Osteocyte (in vitro differentiated cells): ENCODE data around the gene OXSR1. TPM values are rescaled to one million over a fixed set of nuclear protein-coding genes. Genes with fewer than 3 reads are reported as not detected.
A peak's percentile ranks its signal among the peaks of the same experiment; 100 is the strongest.

Source experiments
- DNase-seq: peaks from one replicate; pipeline ENCODE4 v3.0.0; 2021; ENCODE audit warnings: mixed read lengths; ENCODE audit not compliant: unreplicated experiment; ENCODE audit errors: extremely low spot score
- H3K27ac Mint-ChIP-seq: one replicate; pipeline ENCODE4 v1.8.0; 2021; ENCODE audit warnings: mild to moderate bottlenecking, mixed read lengths; ENCODE audit not compliant: unreplicated experiment
- H3K27me3 Mint-ChIP-seq: one replicate; pipeline ENCODE4 v1.8.0; 2021; ENCODE audit warnings: mixed read lengths; ENCODE audit not compliant: unreplicated experiment
- H3K36me3 Mint-ChIP-seq: one replicate; pipeline ENCODE4 v1.8.0; 2021; ENCODE audit warnings: mixed read lengths; ENCODE audit not compliant: unreplicated experiment
- H3K4me1 Mint-ChIP-seq: one replicate; pipeline ENCODE4 v1.8.0; 2021; ENCODE audit warnings: mixed read lengths; ENCODE audit not compliant: unreplicated experiment
- H3K4me3 Mint-ChIP-seq: one replicate; pipeline ENCODE4 v1.8.0; 2021; ENCODE audit warnings: mild to moderate bottlenecking, moderate library complexity, mixed read lengths; ENCODE audit not compliant: unreplicated experiment
- H3K9me3 Mint-ChIP-seq: one replicate; pipeline ENCODE4 v1.8.0; 2021; ENCODE audit warnings: mixed read lengths; ENCODE audit not compliant: unreplicated experiment
- total RNA-seq: library from RNA; stranded (reverse); gene quantifications from 2 replicates; pipeline ENCODE4 v1.2.1, GENCODE V29; 2021
- TF ChIP-seq, protein P1 (sequence below): fragments of 200-600 bp; sonication (generic); IDR thresholded peaks from 2 replicates; pipeline ENCODE4 v1.5.0; 2021; ENCODE audit warnings: antibody characterized with exemption, mild to moderate bottlenecking, moderate library complexity

Gene OXSR1
- total RNA-seq, 1 donor from 2014 or later: 57.8 TPM

DNA sequence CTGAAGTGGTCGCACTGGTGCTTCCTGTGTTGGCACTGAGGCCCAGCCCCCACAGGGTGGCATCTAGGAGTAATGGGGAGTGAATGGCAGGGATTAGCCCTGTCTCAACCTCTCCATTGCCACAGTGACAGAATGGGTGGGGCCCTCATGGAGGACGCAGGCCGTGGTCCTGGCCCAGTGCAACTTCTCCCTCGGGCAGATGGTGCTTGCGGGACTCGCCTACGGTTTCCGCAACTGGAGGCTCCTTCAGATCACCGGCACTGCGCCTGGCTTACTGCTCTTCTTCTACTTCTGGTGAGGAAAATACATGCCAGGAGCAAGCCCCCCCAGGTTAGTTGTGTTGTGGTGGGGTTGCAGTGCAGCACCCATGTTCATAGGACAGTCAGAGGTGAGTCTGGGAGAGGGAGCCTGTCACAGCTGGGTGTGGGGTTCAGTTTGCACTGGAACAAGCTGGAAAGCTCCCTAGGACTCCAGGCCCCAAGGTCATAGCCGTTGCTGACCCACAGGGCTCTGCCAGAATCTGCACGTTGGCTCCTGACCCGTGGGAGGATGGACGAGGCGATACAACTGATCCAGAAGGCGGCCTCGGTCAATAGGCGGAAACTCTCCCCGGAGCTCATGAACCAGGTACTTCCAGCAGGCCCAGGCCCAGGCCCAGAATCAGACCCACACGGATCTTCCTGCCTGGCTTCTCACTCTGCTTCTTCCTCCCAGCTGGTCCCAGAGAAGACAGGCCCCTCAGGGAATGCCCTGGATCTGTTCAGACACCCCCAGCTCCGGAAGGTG lies 109.7 kb downstream of the OXSR1 start:
- DNase-seq: peak; percentile 80
- Mint-ChIP-seq H3K4me3 (no peak overlapping the region), H3K4me1 (peaks cover 8% of the 10 kb centered on the region), H3K27ac (no peak overlapping the region), H3K27me3 (no peaks in the 10 kb centered on the region), H3K9me3 (no peaks in the 10 kb centered on the region), H3K36me3 (peaks cover 29% of the 10 kb centered on the region)
- TF ChIP-seq, protein P1, sequence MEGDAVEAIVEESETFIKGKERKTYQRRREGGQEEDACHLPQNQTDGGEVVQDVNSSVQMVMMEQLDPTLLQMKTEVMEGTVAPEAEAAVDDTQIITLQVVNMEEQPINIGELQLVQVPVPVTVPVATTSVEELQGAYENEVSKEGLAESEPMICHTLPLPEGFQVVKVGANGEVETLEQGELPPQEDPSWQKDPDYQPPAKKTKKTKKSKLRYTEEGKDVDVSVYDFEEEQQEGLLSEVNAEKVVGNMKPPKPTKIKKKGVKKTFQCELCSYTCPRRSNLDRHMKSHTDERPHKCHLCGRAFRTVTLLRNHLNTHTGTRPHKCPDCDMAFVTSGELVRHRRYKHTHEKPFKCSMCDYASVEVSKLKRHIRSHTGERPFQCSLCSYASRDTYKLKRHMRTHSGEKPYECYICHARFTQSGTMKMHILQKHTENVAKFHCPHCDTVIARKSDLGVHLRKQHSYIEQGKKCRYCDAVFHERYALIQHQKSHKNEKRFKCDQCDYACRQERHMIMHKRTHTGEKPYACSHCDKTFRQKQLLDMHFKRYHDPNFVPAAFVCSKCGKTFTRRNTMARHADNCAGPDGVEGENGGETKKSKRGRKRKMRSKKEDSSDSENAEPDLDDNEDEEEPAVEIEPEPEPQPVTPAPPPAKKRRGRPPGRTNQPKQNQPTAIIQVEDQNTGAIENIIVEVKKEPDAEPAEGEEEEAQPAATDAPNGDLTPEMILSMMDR: no peak

GRCh38 chr3:38275658-38276057 lies 110.3 kb downstream of the OXSR1 start:
- Mint-ChIP-seq H3K27ac (no peak overlapping the region), H3K27me3 (no peaks in the 10 kb centered on the region)

DNA sequence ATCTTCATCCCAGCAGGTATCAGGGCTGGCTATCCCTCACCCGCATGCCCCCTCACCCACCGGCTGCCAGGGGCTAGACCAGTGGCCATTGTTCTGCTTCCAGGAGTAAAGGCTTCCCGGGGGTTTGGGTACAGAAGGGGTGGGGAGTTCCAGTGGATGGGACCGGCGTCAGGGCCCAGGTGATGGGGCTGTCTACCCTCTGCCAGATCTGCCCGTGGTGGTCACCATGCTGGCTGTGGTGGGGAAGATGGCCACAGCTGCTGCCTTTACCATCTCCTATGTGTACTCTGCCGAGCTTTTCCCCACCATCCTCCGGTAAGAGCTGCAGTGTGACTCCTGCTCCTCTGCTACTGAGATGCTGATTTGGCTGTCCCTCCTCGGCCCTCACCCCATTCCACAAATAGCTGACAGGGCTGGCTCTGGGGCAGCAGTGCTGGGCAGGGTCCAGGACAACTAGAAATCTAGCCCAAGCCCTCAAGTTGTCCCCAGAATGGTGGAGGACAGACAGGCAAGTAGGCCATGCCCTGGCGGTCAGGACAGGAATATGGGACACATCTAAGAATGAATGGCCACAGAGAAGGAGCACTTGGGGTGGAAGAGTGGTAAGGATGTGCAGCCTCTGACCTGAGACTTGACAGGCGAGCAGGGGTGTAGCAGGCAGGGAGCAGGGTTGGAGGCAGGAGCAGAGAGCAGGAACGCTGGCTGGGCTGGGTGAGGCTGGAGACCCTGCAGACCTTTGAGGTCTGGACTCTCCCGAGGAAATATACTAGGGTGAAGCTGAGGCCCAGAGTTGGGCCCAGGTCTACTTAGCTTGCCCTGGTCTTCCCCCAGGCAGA lies 111.0 kb downstream of the OXSR1 start:
- no peak overlapping the region for H3K4me3 Mint-ChIP-seq
- peaks cover 24% of the 10 kb centered on the region for H3K36me3 Mint-ChIP-seq
- peak; percentile 81 for DNase-seq
- TF ChIP-seq, protein P1: no peak
- no peaks in the 10 kb centered on the region for H3K4me1 Mint-ChIP-seq
- no peaks in the 10 kb centered on the region for H3K9me3 Mint-ChIP-seq
- no peaks in the 10 kb centered on the region for H3K27me3 Mint-ChIP-seq
- no peak overlapping the region for H3K27ac Mint-ChIP-seq

More at GRCh38 chr3:38275658-38276057, 110.3 kb downstream of the OXSR1 start:
- Mint-ChIP-seq H3K4me3 (no peak overlapping the region), H3K36me3 (peaks cover 27% of the 10 kb centered on the region), H3K9me3 (no peaks in the 10 kb centered on the region), H3K4me1 (peaks cover 4% of the 10 kb centered on the region)
- no peak for DNase-seq
- TF ChIP-seq, protein P1: no peak

DNA sequence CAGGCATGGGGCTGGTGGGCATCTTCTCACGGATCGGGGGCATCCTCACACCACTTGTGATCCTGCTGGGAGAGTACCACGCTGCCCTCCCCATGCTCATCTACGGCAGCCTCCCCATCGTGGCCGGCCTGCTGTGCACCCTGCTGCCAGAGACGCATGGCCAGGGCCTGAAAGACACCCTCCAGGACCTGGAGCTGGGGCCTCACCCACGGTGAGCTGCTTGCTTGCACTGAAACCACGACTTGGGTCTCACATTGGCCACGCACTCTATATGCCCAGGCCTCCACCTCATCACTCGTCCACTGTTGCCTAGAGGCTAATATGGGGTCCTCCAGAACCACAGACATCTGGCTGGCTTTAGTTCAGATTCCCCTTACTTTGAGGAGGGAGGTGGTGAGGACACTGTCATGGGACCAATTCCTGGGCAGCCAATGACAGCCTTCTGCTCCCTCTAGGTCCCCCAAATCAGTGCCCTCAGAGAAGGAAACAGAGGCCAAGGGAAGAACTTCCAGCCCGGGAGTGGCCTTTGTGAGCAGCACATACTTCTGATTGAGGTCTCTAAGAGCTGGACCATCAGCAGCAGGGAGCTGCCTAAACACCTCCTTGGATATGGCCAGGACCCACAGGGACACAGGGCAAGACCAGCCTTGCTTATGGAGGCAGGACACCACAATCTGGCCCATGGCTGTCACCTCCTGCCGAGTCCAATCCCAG lies 111.7 kb downstream of the OXSR1 start:
- Mint-ChIP-seq H3K9me3 (no peaks in the 10 kb centered on the region), H3K27ac (no peak overlapping the region), H3K4me1 (no peaks in the 10 kb centered on the region), H3K36me3 (peaks cover 29% of the 10 kb centered on the region), H3K4me3 (no peak overlapping the region), H3K27me3 (no peaks in the 10 kb centered on the region)
- DNase-seq: peak; percentile 78
- TF ChIP-seq, protein P1: no peak
